ENCODE results near the gene COG1. TPM values are rescaled to one million over a fixed set of nuclear protein-coding genes. Genes with fewer than 3 reads are reported as not detected.
A peak's percentile ranks its signal among the peaks of the same experiment; 100 is the strongest.

Gene COG1
- total RNA-seq, 1 donor from 2014 or later = 35.8 TPM

- Mint-ChIP-seq H3K27me3 (ENCODE audit: low read depth) (no peaks in the 10 kb centered on the region), H3K36me3 (ENCODE audit: low read depth) (no peaks in the 10 kb centered on the region), H3K4me1 (no peaks in the 10 kb centered on the region), H3K4me3 (no peak overlapping the region), H3K27ac (ENCODE audit: unreplicated experiment) (no peak overlapping the region), H3K9me3 (no peaks in the 10 kb centered on the region)
- no peak for DNase-seq (ENCODE audit: low read depth, low spot score)
- TF ChIP-seq CTCF (conservative IDR thresholded peaks at IDR 0.05) = no peak
Observed at GRCh38 chr17:73179387-73179786, 13.5 kb upstream of the COG1 start.

GRCh38 chr17:73179878-73180277 lies 13.0 kb upstream of the COG1 start:
- Mint-ChIP-seq H3K27ac (ENCODE audit: unreplicated experiment) (no peak overlapping the region), H3K9me3 (no peaks in the 10 kb centered on the region), H3K4me3 (no peak overlapping the region), H3K36me3 (ENCODE audit: low read depth) (no peaks in the 10 kb centered on the region), H3K27me3 (ENCODE audit: low read depth) (no peaks in the 10 kb centered on the region), H3K4me1 (peaks cover 4% of the 10 kb centered on the region)
- TF ChIP-seq CTCF (conservative IDR thresholded peaks at IDR 0.05) = no peak
- no peak for DNase-seq (ENCODE audit: low read depth, low spot score)

- H3K27ac Mint-ChIP-seq (ENCODE audit: unreplicated experiment) = no peak overlapping the region
- DNase-seq (ENCODE audit: low read depth, low spot score) = no peak
- peaks cover 5% of the 10 kb centered on the region for H3K4me1 Mint-ChIP-seq
- H3K4me3 Mint-ChIP-seq = no peak overlapping the region
- no peak for TF ChIP-seq CTCF (conservative IDR thresholded peaks at IDR 0.05)
- no peaks in the 10 kb centered on the region for H3K9me3 Mint-ChIP-seq
- no peaks in the 10 kb centered on the region for H3K36me3 Mint-ChIP-seq (ENCODE audit: low read depth)
- no peaks in the 10 kb centered on the region for H3K27me3 Mint-ChIP-seq (ENCODE audit: low read depth)
Observed at GRCh38 chr17:73182616-73183310, 10.1 kb upstream of the COG1 start.

- Mint-ChIP-seq H3K27me3 (ENCODE audit: low read depth) (no peaks in the 10 kb centered on the region), H3K4me1 (peaks cover 6% of the 10 kb centered on the region), H3K4me3 (no peak overlapping the region), H3K36me3 (ENCODE audit: low read depth) (no peaks in the 10 kb centered on the region), H3K27ac (ENCODE audit: unreplicated experiment) (peak overlapping the region; percentile 29), H3K9me3 (no peaks in the 10 kb centered on the region)
- no peak for TF ChIP-seq CTCF (conservative IDR thresholded peaks at IDR 0.05)
- DNase-seq (ENCODE audit: low read depth, low spot score) = no peak
Observed at GRCh38 chr17:73184136-73184993, 8.5 kb upstream of the COG1 start.

- Mint-ChIP-seq H3K4me1 (peaks cover 11% of the 10 kb centered on the region), H3K27me3 (ENCODE audit: low read depth) (no peaks in the 10 kb centered on the region), H3K4me3 (no peak overlapping the region), H3K27ac (ENCODE audit: unreplicated experiment) (no peak overlapping the region), H3K36me3 (ENCODE audit: low read depth) (no peaks in the 10 kb centered on the region), H3K9me3 (no peaks in the 10 kb centered on the region)
- TF ChIP-seq CTCF (conservative IDR thresholded peaks at IDR 0.05) = no peak
- DNase-seq (ENCODE audit: low read depth, low spot score) = no peak
Observed at GRCh38 chr17:73186283-73187050, 6.4 kb upstream of the COG1 start.
